WI38 (cell line): ENCODE data around the gene PARD3B.
"Not testable (repeated sequence)": the region's sequence is repeated elsewhere in the genome, so short reads cannot be mapped to it uniquely, and the experiment has no call there.

ENCODE experiments used
- H3K4me3 ChIP-seq: 2 replicates; pipeline ENCODE4 v1.5.1; 2011; ENCODE audit warnings: low read depth, mild to moderate bottlenecking, control low read depth, low read length
- TF ChIP-seq, protein P1 (sequence below): IDR thresholded peaks from 2 replicates; pipeline ENCODE4 v1.5.1; 2012; ENCODE audit warnings: low read depth, mild to moderate bottlenecking, control low read depth, low read length

Gene PARD3B

GRCh38 chr2:205212357-205212756, 667.1 kb downstream of the PARD3B start:
- TF ChIP-seq, protein P1, sequence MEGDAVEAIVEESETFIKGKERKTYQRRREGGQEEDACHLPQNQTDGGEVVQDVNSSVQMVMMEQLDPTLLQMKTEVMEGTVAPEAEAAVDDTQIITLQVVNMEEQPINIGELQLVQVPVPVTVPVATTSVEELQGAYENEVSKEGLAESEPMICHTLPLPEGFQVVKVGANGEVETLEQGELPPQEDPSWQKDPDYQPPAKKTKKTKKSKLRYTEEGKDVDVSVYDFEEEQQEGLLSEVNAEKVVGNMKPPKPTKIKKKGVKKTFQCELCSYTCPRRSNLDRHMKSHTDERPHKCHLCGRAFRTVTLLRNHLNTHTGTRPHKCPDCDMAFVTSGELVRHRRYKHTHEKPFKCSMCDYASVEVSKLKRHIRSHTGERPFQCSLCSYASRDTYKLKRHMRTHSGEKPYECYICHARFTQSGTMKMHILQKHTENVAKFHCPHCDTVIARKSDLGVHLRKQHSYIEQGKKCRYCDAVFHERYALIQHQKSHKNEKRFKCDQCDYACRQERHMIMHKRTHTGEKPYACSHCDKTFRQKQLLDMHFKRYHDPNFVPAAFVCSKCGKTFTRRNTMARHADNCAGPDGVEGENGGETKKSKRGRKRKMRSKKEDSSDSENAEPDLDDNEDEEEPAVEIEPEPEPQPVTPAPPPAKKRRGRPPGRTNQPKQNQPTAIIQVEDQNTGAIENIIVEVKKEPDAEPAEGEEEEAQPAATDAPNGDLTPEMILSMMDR, result no peak
- no peak overlapping the region for H3K4me3 ChIP-seq

DNA sequence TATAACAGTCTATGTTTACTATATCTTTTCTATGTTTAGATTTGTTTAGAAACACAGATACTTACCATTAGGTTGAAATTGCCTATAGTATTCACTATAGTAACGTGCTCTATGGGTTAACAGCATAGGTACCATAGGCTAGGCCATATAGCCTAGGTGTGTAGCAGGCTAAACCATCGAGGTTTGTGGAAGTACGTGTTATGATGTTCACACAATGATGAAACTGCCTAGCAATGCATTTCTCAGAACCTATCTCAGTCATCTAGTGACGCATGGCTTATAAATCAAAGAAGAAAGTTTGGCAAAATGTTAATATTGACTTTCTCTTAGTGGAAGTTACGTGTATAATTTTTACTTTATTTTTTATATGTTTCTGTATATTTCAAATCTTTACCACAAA, 670.8 kb downstream of the PARD3B start:
- TF ChIP-seq, protein P1, result no peak

GRCh38 chr2:205216580-205216979, 671.3 kb downstream of the PARD3B start:
- TF ChIP-seq, protein P1, result no peak
- no peak overlapping the region for H3K4me3 ChIP-seq

More for the DNA sequence above, 670.8 kb downstream of the PARD3B start:
- H3K4me3 ChIP-seq, result no peak overlapping the region

DNA sequence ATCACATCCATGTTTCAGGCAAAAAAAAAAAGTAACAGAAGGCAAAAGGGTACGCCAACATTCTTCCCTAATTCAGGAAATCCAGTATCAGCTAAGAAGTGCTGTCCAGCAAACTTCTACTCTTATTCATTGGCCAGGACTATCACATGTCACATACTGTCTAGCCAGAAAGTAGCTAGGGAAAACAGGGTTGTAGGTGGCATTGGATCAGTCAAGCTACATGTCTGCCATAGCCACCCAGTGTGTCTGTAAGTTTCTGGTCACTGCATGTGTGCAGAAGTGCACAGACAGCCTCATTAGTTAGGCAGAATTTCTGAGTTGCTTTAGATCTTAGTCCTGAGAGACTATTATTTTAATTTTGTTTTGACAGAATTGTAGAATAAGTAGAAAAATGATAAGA, 671.7 kb downstream of the PARD3B start:
- TF ChIP-seq, protein P1, result no peak
- no peak overlapping the region for H3K4me3 ChIP-seq

GRCh38 chr2:205218056-205218455, 672.8 kb downstream of the PARD3B start:
- H3K4me3 ChIP-seq, result no peak overlapping the region
- TF ChIP-seq, protein P1, result no peak

DNA sequence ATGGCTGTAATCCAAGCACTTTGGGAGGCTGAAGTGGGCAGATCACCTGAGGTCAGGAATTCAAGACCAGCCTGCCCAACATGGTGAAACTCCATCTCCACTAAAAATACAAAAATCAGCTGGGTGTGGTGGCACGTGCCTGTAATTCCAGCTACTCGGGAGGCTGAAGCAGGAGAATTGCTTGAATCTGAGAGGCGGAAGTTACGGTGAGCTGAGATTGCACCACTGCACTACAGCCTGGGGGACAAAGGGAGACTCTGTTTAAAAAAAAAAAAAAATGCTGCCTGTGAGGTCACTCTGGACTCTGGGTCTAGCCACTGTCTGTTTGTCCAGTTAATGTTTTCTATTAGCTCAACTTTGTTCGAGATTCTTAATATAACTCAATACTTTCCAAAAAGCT, 673.5 kb downstream of the PARD3B start:
- H3K4me3 ChIP-seq, result not testable (repeated sequence)

GRCh38 chr2:205220559-205220958, 675.3 kb downstream of the PARD3B start:
- TF ChIP-seq, protein P1, result no peak
- no peak overlapping the region for H3K4me3 ChIP-seq

- TF ChIP-seq, protein P1, result no peak
- H3K4me3 ChIP-seq, result no peak overlapping the region
Observed at GRCh38 chr2:205232086-205232485, 686.8 kb downstream of the PARD3B start.
